Psoas muscle (tissue), 8 donors: ENCODE measurements around the gene HES5. TPM values are rescaled to one million over a fixed set of nuclear protein-coding genes. Genes with fewer than 3 reads are reported as not detected.
A peak's percentile ranks its signal among the peaks of the same experiment; 100 is the strongest.
"Not testable (repeated sequence)": the region's sequence is repeated elsewhere in the genome, so short reads cannot be mapped to it uniquely, and the experiment has no call there.

Source experiments
- ATAC-seq, 4 donors: fragments of 200-7000 bp; cut with Tn5 transposase; one replicate each; pipeline ENCODE4 v1.9.1; 2020; ENCODE audit warnings: moderate library complexity in 3 of 4, mild to moderate bottlenecking in 2 of 4
- DNase-seq, 2 donors: peaks; one replicate each; pipeline ENCODE4 v3.0.0-alpha.2; 2020
- H3K27ac ChIP-seq: fragments of 200-600 bp; one replicate; pipeline ENCODE4 v1.8.0; 2022
- H3K27me3 ChIP-seq, 3 donors: fragments of 200-600 bp in 1 of 3; one replicate each; pipeline versions ENCODE4 v1.6.1 to v1.8.0; 2013 to 2022; ENCODE audit warnings: low read length in 2 of 3, mild to moderate bottlenecking in 2 of 3, moderate library complexity in 1 of 3; ENCODE audit not compliant: insufficient read depth in 3 of 3
- H3K36me3 ChIP-seq, 2 donors: fragments of 200-600 bp in 1 of 2; one replicate each; pipeline versions ENCODE4 v1.6.1 to v1.8.0; 2013 to 2022; ENCODE audit warnings: low read depth in 1 of 2, mild to moderate bottlenecking in 1 of 2, moderate library complexity in 1 of 2; ENCODE audit not compliant: insufficient read depth in 1 of 2
- H3K4me1 ChIP-seq: fragments of 200-600 bp; one replicate; pipeline ENCODE4 v1.8.0; 2022
- H3K4me3 ChIP-seq: fragments of 200-600 bp; one replicate; pipeline ENCODE4 v1.8.0; 2022; ENCODE audit warnings: mild to moderate bottlenecking
- H3K9me3 ChIP-seq: fragments of 200-600 bp; one replicate; pipeline ENCODE4 v1.8.0; 2022
- WGBS, 3 donors: extraction: QIAGEN DNeasy Blood & Tissue Kit; methylation state at CpG; one replicate each; pipeline versions ENCODE4 v1.1.6 to v1.1.7; 2013; 5-methylcytosine and 5-hydroxymethylcytosine counted together
- intact Hi-C, 2 donors: fragments of 100-400 bp; cut with DNase I; formaldehyde crosslinking; loops; one replicate each; pipeline versions ENCODE4 v1.11.0 to v1.14.2; 2022
- polyA plus RNA-seq, 3 donors: library from polyadenylated mRNA; stranded (reverse); fragments of 200-250 nt; gene quantifications; one replicate each; pipeline ENCODE4 v1.2.3, GENCODE V29; 2013
- total RNA-seq, 4 donors: library from RNA; stranded (reverse); fragmentation: NEBNext Ultra II Directional in 2 of 4; extraction: Animal tissue kit (Norgen Biotek cat#: 25700) in 2 of 4; gene quantifications; one replicate each; pipeline versions ENCODE4 v1.2.1 to v1.2.4, GENCODE V29; 2021 to 2023
- TF ChIP-seq, protein P1 (sequence below): fragments of 200-600 bp; IDR thresholded peaks from one replicate; pipeline ENCODE4 v1.8.0; 2022; ENCODE audit warnings: antibody characterized with exemption
- donor health status: healthy with polysubstance abuse.
- donor health status: DM: no; HTN: no; CAD: no; lungs with moderate emphysema.
- donor health status: Bipolar disorder and iron deficiency.
- donor health status: healthy.
- donor health status: DM: yes; HTN: yes; CAD: no.
- donor health status: DM: no; HTN: no; CAD: no.
- donor health status: DM: no; HTN: no; CAD: no.
- donor health status: DM: yes; HTN: yes; CAD: no.

The HES5 gene
- total and polyA plus RNA-seq, 7 donors, result 0.13 to 0.77 (median 0.28) TPM; not detected in 1

- DNase-seq, result peak; percentile 82 to 87
- Histone ChIP-seq H3K4me1 (no peaks in the 10 kb centered on the region), H3K9me3 (no peaks in the 10 kb centered on the region), H3K27ac (peak overlapping the region; percentile 74), H3K36me3 (no peaks in the 10 kb centered on the region), H3K27me3 (peaks cover 0 to 7% (median 3%) of the 10 kb centered on the region in 3 donors), H3K4me3 (peak overlapping the region; percentile 76)
- WGBS, 3 donors, result 7 to 20% (median 16%) methylated on average over 20 to 26 of the region's 26 CpGs
- TF ChIP-seq, protein P1, sequence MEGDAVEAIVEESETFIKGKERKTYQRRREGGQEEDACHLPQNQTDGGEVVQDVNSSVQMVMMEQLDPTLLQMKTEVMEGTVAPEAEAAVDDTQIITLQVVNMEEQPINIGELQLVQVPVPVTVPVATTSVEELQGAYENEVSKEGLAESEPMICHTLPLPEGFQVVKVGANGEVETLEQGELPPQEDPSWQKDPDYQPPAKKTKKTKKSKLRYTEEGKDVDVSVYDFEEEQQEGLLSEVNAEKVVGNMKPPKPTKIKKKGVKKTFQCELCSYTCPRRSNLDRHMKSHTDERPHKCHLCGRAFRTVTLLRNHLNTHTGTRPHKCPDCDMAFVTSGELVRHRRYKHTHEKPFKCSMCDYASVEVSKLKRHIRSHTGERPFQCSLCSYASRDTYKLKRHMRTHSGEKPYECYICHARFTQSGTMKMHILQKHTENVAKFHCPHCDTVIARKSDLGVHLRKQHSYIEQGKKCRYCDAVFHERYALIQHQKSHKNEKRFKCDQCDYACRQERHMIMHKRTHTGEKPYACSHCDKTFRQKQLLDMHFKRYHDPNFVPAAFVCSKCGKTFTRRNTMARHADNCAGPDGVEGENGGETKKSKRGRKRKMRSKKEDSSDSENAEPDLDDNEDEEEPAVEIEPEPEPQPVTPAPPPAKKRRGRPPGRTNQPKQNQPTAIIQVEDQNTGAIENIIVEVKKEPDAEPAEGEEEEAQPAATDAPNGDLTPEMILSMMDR, result no peak
- intact Hi-C loops, result no loop called here
- ATAC-seq, result peak; percentile 33 to 74 (median 58)
Measured at GRCh38 chr1:2555634-2556276, 25.7 kb upstream of the HES5 start.

DNA sequence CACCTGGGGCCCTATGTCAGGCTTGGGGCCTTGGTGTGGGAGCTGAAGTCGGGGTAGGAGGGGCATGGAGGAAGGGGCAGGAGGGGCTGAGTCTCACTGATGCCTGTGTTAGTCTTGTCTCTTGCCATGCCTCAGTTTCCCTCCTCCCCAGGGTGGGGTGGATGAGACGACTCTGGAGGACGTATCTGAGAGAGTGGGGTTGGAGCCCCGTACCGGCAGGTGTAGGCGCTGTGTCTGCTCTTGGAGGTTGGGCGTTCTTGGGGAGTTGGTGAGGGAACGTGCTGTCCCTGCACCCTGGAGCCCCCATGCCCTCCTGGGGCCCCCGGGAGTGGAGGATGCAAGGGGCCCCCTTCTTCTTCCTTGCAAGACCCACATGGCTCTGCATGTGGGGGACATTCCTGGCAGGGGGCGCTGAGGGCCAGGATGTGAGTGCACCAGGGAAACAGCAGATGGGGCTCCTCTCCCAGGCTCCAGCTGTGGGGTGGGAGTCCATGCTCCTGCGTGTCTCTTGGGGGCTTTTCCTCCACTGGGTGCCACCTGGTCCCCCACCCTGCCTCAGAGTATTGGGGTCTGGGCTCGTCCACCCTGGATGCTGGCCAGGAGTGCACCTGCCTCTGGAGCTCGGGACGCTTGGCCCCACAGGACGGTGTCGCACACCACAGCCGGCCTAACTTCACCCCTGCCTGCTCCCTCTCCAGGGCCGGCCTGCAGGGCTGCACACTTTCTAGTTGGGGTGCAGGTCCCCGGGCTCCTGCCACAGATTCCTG lies 24.7 kb upstream of the HES5 start:
- no peak for DNase-seq
- H3K27ac ChIP-seq, result peak overlapping the region; percentile 74
- no peaks in the 10 kb centered on the region for H3K36me3 ChIP-seq
- TF ChIP-seq, protein P1, result no peak
- no peak for ATAC-seq
- no peak overlapping the region for H3K4me3 ChIP-seq
- intact Hi-C loops, result no loop called here
- no peaks in the 10 kb centered on the region for H3K9me3 ChIP-seq
- no peaks in the 10 kb centered on the region for H3K4me1 ChIP-seq
- WGBS, 3 donors, result 44 to 54% (median 50%) methylated on average over 18 to 19 of the region's 19 CpGs
- peaks cover 0 to 7% (median 3%) of the 10 kb centered on the region in 3 donors for H3K27me3 ChIP-seq

- no peaks in the 10 kb centered on the region for H3K9me3 ChIP-seq
- H3K27me3 ChIP-seq, result peaks cover 0 to 7% (median 3%) of the 10 kb centered on the region in 3 donors
- H3K27ac ChIP-seq, result no peak overlapping the region
- TF ChIP-seq, protein P1, result no peak
- DNase-seq (no peak), ATAC-seq (no peak)
- H3K4me1 ChIP-seq, result no peaks in the 10 kb centered on the region
- no peaks in the 10 kb centered on the region for H3K36me3 ChIP-seq
- intact Hi-C loops, result no loop called here
- no peak overlapping the region for H3K4me3 ChIP-seq
- WGBS, 3 donors, result 79 to 83% (median 83%) methylated on average over 24 to 30 of the region's 30 CpGs
Measured at GRCh38 chr1:2553871-2554620, 24.0 kb upstream of the HES5 start.

DNA sequence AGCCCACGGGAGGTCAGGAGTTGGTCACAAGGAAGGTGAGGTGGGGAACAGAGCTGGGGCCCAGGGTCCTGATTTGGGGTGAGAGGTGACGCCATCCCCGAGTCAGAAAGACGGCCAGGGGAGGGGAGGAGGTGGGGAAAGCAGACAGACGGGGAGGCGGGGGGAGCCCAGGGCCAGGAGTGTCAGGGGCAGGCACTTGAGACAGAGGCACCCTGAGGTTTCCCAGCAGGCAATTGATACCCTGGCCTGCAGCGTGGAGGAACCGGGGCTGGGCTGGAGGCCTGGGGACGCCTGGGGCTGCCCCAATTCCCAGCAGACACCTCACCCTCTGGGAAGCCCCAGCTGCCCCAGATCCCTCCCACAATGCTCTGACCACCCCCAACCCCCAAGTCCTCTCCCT lies 23.0 kb upstream of the HES5 start:
- H3K36me3 ChIP-seq, DNase-seq, H3K4me3 ChIP-seq, H3K4me1 ChIP-seq, ATAC-seq, H3K9me3 ChIP-seq, intact Hi-C loops, H3K27ac ChIP-seq, H3K27me3 ChIP-seq: not testable (repeated sequence)
- WGBS, 3 donors, result 35 to 71% (median 62%) methylated on average over 4 to 9 of the region's 9 CpGs

DNA sequence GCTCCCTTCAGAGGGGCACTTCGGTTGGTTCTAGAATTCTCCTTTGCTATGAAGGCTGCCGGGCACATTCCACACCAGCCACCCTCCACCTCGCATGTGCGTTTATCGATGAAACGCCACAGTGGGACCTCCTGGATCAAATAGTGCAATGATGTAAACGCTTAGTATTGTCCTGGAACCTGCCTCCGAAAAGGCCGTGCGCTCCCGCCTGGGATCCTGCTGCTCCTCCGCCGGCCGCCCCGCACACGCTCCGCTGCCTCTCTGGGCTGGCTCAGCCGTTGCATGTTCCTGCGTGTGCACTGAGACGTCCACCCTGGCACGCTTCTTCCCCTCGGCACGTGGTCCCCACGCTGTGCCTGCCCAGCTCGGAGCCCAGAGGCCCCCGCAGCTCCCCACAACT lies 22.1 kb upstream of the HES5 start:
- Histone ChIP-seq H3K4me1 (peaks cover 8% of the 10 kb centered on the region), H3K27me3 (peaks cover 0 to 7% (median 5%) of the 10 kb centered on the region in 3 donors), H3K9me3 (no peaks in the 10 kb centered on the region), H3K4me3 (no peak overlapping the region), H3K36me3 (no peaks in the 10 kb centered on the region), H3K27ac (no peak overlapping the region)
- 80 to 90% (median 84%) methylated on average over 24 to 26 of the region's 26 CpGs for WGBS, 3 donors
- no peak for ATAC-seq
- intact Hi-C loops, result no loop called here
- no peak for DNase-seq
- TF ChIP-seq, protein P1, result no peak

- Histone ChIP-seq H3K27me3 (peaks cover 0 to 14% (median 6%) of the 10 kb centered on the region in 3 donors), H3K4me1 (peaks cover 11% of the 10 kb centered on the region), H3K4me3 (peak overlapping the region; percentile 49)
- intact Hi-C loops, ATAC-seq, H3K36me3 ChIP-seq, DNase-seq, H3K9me3 ChIP-seq, H3K27ac ChIP-seq: not testable (repeated sequence)
- 69 to 77% (median 74%) methylated on average over 7 to 9 of the region's 9 CpGs for WGBS, 3 donors
Measured at GRCh38 chr1:2551544-2551943, 21.5 kb upstream of the HES5 start.

DNA sequence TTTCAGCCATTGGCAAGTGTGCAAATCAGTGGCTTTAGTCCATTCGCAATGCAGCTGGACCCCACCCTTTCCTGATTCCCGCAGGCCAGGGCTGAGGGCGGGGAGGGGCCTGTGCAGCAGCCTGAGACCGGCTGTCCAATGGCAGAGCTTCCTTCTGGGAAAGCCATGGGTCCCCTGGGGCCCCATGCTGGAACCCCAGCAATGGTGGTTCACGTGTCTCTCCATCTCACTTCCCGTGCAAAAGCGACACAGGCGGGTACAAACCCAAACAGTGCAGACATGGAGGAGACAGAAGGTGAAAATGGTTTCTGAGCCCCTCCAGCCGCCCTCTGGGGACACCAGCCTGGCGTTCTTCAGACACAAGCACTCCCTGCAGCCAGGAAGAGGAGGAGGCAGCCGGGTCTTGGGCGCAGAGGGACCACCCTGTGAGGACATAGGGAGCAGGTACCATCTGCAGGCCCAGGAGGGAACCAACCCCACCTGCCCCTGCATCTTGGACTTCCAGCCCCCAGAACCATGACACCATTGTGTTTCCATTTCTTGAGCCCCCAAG lies 20.3 kb upstream of the HES5 start:
- DNase-seq, H3K36me3 ChIP-seq, ATAC-seq, H3K9me3 ChIP-seq, intact Hi-C loops, H3K27ac ChIP-seq: not testable (repeated sequence)
- WGBS, 3 donors, result 39 to 47% (median 41%) methylated on average over 8 to 11 of the region's 12 CpGs
- Histone ChIP-seq H3K27me3 (peaks cover 0 to 22% (median 6%) of the 10 kb centered on the region in 3 donors), H3K4me3 (peak overlapping the region; percentile 66), H3K4me1 (peaks cover 15% of the 10 kb centered on the region)
